Panc1 (cell line): ENCODE data around the gene RLN3. TPM values are rescaled to one million over a fixed set of nuclear protein-coding genes. Genes with fewer than 3 reads are reported as not detected.

Source experiments
- ATAC-seq: fragments of 200-7000 bp; cut with Tn5 transposase; 2 replicates; pipeline ENCODE4 v1.9.1; 2020; ENCODE audit warnings: mild to moderate bottlenecking, moderate library complexity
- Bru-seq: library from RNA; stranded (reverse); fragments of 400-500 nt; gene quantifications from one replicate; lab custom pipeline; 2021; lab: Mats Ljungman, UMichigan
- BruChase-seq, 2 experiments: library from RNA; stranded (reverse); fragments of 400-500 nt; gene quantifications; one replicate each; lab custom pipeline; 2021; lab: Mats Ljungman, UMichigan
- BruUV-seq: library from RNA; stranded (reverse); fragments of 400-500 nt; replicated peaks from 2 replicates; lab custom pipeline; 2021; lab: Mats Ljungman, UMichigan
- CTCF ChIA-PET: fragments of 300-600 bp; sonication (Branson Sonifier 250); formaldehyde crosslinking; loops from one replicate; lab custom pipeline; 2022; ENCODE audit warnings: antibody characterized with exemption; lab: Charles Lee
- POLR2A ChIA-PET: fragments of 300-600 bp; sonication (Branson Sonifier 250); formaldehyde crosslinking; loops from one replicate; lab custom pipeline; 2022; ENCODE audit warnings: antibody characterized with exemption; lab: Charles Lee
- DNase-seq: peaks from one replicate; pipeline ENCODE4 v3.0.0-alpha.2; 2010; ENCODE audit warnings: low read depth, low spot score
- H3K27ac ChIP-seq: 2 replicates; pipeline ENCODE4 v1.5.1; 2011; ENCODE audit warnings: mild to moderate bottlenecking, low read length, inconsistent platforms
- H3K27me3 ChIP-seq: fragments of 200-500 bp; sonication (Bioruptor generic); 2 replicates; pipeline ENCODE4 v1.6.0; 2014; ENCODE audit warnings: low read length, inconsistent platforms; ENCODE audit not compliant: control insufficient read depth, insufficient read depth
- H3K36me3 ChIP-seq: fragments of 200-500 bp; sonication (Bioruptor generic); 2 replicates; pipeline ENCODE4 v1.5.1; 2014; ENCODE audit warnings: inconsistent platforms, mild to moderate bottlenecking, low read length, moderate library complexity; ENCODE audit not compliant: control insufficient read depth, insufficient read depth
- H3K4me1 ChIP-seq: 2 replicates; pipeline ENCODE4 v1.5.1; 2011; ENCODE audit warnings: inconsistent platforms, mild to moderate bottlenecking, low read length, moderate library complexity; ENCODE audit not compliant: control insufficient read depth, insufficient read depth
- H3K4me3 ChIP-seq, 2 experiments: 2 replicates each; pipeline ENCODE4 v1.5.1; 2011 to 2012; ENCODE audit warnings: low read depth in 2 of 2, low read length in 2 of 2, mild to moderate bottlenecking in 2 of 2, inconsistent platforms in 1 of 2, moderate library complexity in 1 of 2
- H3K9me3 ChIP-seq: fragments of 200-500 bp; sonication (Bioruptor generic); 2 replicates; pipeline ENCODE4 v1.5.1; 2014; ENCODE audit warnings: low read depth, mild to moderate bottlenecking, inconsistent platforms, low read length, moderate library complexity; ENCODE audit not compliant: control insufficient read depth, insufficient read depth
- CTCF ChIP-seq: fragments of 450-650 bp; IDR thresholded peaks from 2 replicates; pipeline ENCODE4 v1.5.1; 2017; ENCODE audit warnings: mild to moderate bottlenecking
- POLR2AphosphoS5 ChIP-seq: IDR thresholded peaks from 2 replicates; pipeline ENCODE4 v1.6.1; 2012; ENCODE audit warnings: mild to moderate bottlenecking, low read depth, low read length, moderate library complexity
- SIN3A ChIP-seq: IDR thresholded peaks from 2 replicates; pipeline ENCODE4 v1.6.1; 2012; ENCODE audit warnings: low read depth, mild to moderate bottlenecking, low read length, moderate library complexity, borderline replicate concordance; ENCODE audit not compliant: insufficient read depth
- TCF7L2 ChIP-seq: IDR thresholded peaks from 2 replicates; pipeline ENCODE4 v1.6.1; 2011; ENCODE audit warnings: mild to moderate bottlenecking, low read depth, low read length, inconsistent platforms
- in situ Hi-C: cut with HindIII; loops from 2 replicates; pipeline ENCODE4 v1.10.0; 2016; ENCODE audit warnings: low sequenced_read_pairs, low pct_unique_long_range_greater_than_20kb
- intact Hi-C: fragments of 100-400 bp; cut with micrococcal nuclease; formaldehyde crosslinking; loops from one replicate; pipeline ENCODE4 v1.10.0; 2022; ENCODE audit not compliant: unreplicated experiment
- long read RNA-seq: library from polyadenylated mRNA; unstranded; transcript quantifications from one replicate; pipeline ENCODE4 v2.0.0, GENCODE V29; 2021; ENCODE audit not compliant: unreplicated experiment
- polyA plus RNA-seq: library from polyadenylated mRNA; unstranded; fragments of >200 nt; gene quantifications from one replicate; pipeline ENCODE4 v1.2.1, GENCODE V29; 2012; ENCODE audit warnings: missing spikeins; ENCODE audit not compliant: insufficient read length
- total RNA-seq: library from RNA; stranded (reverse); gene quantifications from one replicate; pipeline ENCODE4 v1.2.1, GENCODE V29; 2021; ENCODE audit not compliant: unreplicated experiment
- TF ChIP-seq, protein P1 (sequence below), 2 experiments: IDR thresholded peaks; 2 replicates each; pipeline ENCODE4 v1.6.1; 2011 to 2012; ENCODE audit warnings: low read depth in 2 of 2, control low read depth in 1 of 2, low read length in 1 of 2, mild to moderate bottlenecking in 1 of 2, moderate library complexity in 1 of 2; ENCODE audit not compliant: insufficient read depth in 1 of 2

RLN3 gene
- total RNA-seq (not detected), Bru-seq, nascent RNA (not detected), BruChase-seq, experiment 1, labeled RNA remaining after a 2-hour chase (not detected), BruChase-seq, experiment 2, labeled RNA remaining after a 6-hour chase (not detected)
- polyA plus RNA-seq, result not detected
- long read RNA-seq, result 0 reads

- ChIA-PET CTCF (interaction anchor here (0.5 kb wide), 1 partner anchor 167 kb away, joined by 13 read pairs; no protein-coding TSS in a partner anchor), POLR2A (interaction anchor here (0.5 kb wide), 1 partner anchor 114 kb away, joined by 4 read pairs; no protein-coding TSS in a partner anchor)
- ATAC-seq (no peak), DNase-seq (no peak)
- in situ Hi-C loops, result no loop called here
- TF ChIP-seq, protein P1, sequence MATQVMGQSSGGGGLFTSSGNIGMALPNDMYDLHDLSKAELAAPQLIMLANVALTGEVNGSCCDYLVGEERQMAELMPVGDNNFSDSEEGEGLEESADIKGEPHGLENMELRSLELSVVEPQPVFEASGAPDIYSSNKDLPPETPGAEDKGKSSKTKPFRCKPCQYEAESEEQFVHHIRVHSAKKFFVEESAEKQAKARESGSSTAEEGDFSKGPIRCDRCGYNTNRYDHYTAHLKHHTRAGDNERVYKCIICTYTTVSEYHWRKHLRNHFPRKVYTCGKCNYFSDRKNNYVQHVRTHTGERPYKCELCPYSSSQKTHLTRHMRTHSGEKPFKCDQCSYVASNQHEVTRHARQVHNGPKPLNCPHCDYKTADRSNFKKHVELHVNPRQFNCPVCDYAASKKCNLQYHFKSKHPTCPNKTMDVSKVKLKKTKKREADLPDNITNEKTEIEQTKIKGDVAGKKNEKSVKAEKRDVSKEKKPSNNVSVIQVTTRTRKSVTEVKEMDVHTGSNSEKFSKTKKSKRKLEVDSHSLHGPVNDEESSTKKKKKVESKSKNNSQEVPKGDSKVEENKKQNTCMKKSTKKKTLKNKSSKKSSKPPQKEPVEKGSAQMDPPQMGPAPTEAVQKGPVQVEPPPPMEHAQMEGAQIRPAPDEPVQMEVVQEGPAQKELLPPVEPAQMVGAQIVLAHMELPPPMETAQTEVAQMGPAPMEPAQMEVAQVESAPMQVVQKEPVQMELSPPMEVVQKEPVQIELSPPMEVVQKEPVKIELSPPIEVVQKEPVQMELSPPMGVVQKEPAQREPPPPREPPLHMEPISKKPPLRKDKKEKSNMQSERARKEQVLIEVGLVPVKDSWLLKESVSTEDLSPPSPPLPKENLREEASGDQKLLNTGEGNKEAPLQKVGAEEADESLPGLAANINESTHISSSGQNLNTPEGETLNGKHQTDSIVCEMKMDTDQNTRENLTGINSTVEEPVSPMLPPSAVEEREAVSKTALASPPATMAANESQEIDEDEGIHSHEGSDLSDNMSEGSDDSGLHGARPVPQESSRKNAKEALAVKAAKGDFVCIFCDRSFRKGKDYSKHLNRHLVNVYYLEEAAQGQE (IDR thresholded peaks at IDR 0.05; ENCODE audit: insufficient read depth in 1 of 2, low read depth in 2 of 2, low read length in 1 of 2), result no peak
- no peak for TF ChIP-seq SIN3A
- no peak for TF ChIP-seq TCF7L2
- no peak for TF ChIP-seq CTCF
- TF ChIP-seq POLR2AphosphoS5, result no peak
- Histone ChIP-seq H3K4me3 (no peak within 1 kb of the TSS), H3K36me3 (no peaks in the 10 kb centered on the region; the same call in 1 of the 2 replicates), H3K4me1 (peaks cover 3% of the 10 kb centered on the region; the same call in 1 of the 2 replicates), H3K27ac (no peak within 1 kb of the TSS), H3K27me3 (no peaks in the 10 kb centered on the region), H3K9me3 (no peaks in the 10 kb centered on the region)
- no TSS peak for BruUV-seq
- intact Hi-C loops, result no loop called here
Observed at GRCh38 chr19:14027856-14028450, at the start of gene RLN3. TSS of gene RLN3 (plus strand) at chr19:14028148. CDS start at chr19:14028205, 57 bp downstream.

- ATAC-seq (no peak; the same call in 1 of the 2 replicates), DNase-seq (no peak)
- no peaks in the 10 kb centered on the region for H3K27me3 ChIP-seq
- no peak overlapping the region for H3K4me3 ChIP-seq
- intact Hi-C loops, result no loop called here
- BruUV-seq, result no TSS peak
- POLR2A ChIA-PET, result no interaction called here
- no peak for TF ChIP-seq SIN3A
- no peak for TF ChIP-seq POLR2AphosphoS5
- no peak for TF ChIP-seq TCF7L2
- TF ChIP-seq, protein P1 (IDR thresholded peaks at IDR 0.05; ENCODE audit: insufficient read depth in 1 of 2, low read depth in 2 of 2, low read length in 1 of 2), result no peak
- TF ChIP-seq CTCF, result no peak
- no peaks in the 10 kb centered on the region for H3K9me3 ChIP-seq
- no peaks in the 10 kb centered on the region for H3K4me1 ChIP-seq
- in situ Hi-C loops, result no loop called here
- CTCF ChIA-PET, result no interaction called here
- no peaks in the 10 kb centered on the region for H3K36me3 ChIP-seq
- H3K27ac ChIP-seq, result no peak overlapping the region
Observed at GRCh38 chr19:13978351-13979243, 49.4 kb upstream of the RLN3 start.
